Adrenal gland (tissue), 12 donors: Measurements from ENCODE around the gene CCDC69. TPM values are rescaled to one million over a fixed set of nuclear protein-coding genes. Genes with fewer than 3 reads are reported as not detected.

ENCODE experiments used
- DNase-seq, 7 donors: peaks; one replicate each; pipeline ENCODE4 v3.0.0-alpha.2; 2019 to 2020
- H3K27ac ChIP-seq, 5 donors: fragments of 200-600 bp; sonication (generic) in 4 of 5; 1 replicate in 3 of 5; 2 replicates in 2 of 5; pipeline versions ENCODE4 v1.5.1 to v1.8.0; 2016 to 2020; ENCODE audit warnings: mild to moderate bottlenecking in 1 of 5
- H3K27me3 ChIP-seq: fragments of 200-600 bp; 2 replicates; pipeline ENCODE4 v1.8.0; 2021
- H3K36me3 ChIP-seq, 2 donors: fragments of 200-600 bp; replicated peaks in 1 of 2; 1 replicate in 1 of 2; 2 replicates in 1 of 2; pipeline versions ENCODE4 v1.5.1 to v1.8.0; 2018 to 2022
- H3K4me1 ChIP-seq, 2 donors: fragments of 200-600 bp; replicated peaks in 1 of 2; 1 replicate in 1 of 2; 2 replicates in 1 of 2; pipeline versions ENCODE4 v1.5.1 to v1.8.0; 2018 to 2021
- H3K4me3 ChIP-seq, 4 donors: fragments of 200-600 bp; sonication (generic) in 3 of 4; one replicate each; pipeline ENCODE4 v1.5.1; 2016 to 2018
- H3K9me3 ChIP-seq, 3 donors: fragments of 200-600 bp; sonication (generic) in 1 of 3; replicated peaks in 1 of 3; 1 replicate in 2 of 3; 2 replicates in 1 of 3; pipeline versions ENCODE4 v1.5.1 to v1.8.0; 2016 to 2021
- CTCF ChIP-seq, 6 experiments: fragments of 450-650 bp in 4 of 6; fragments of 200-600 bp in 2 of 6; sonication (generic) in 1 of 6; IDR thresholded peaks; 1 replicate in 5 of 6; 2 replicates in 1 of 6; pipeline versions ENCODE4 v1.5.1 to v1.8.0; 2016 to 2021; ENCODE audit warnings: antibody characterized with exemption in 6 of 6, mild to moderate bottlenecking in 2 of 6, moderate library complexity in 1 of 6
- POLR2A ChIP-seq, 2 donors: fragments of 450-650 bp; IDR thresholded peaks; one replicate each; pipeline ENCODE4 v1.6.1; 2017; ENCODE audit warnings: antibody characterized with exemption in 2 of 2, mild to moderate bottlenecking in 2 of 2, moderate library complexity in 1 of 2
- WGBS, 4 donors: extraction: QIAGEN DNeasy Blood & Tissue Kit in 2 of 4; methylation state at CpG; one replicate each; pipeline versions ENCODE4 v1.1.5 to v1.1.7; 2013 to 2017; 5-methylcytosine and 5-hydroxymethylcytosine counted together
- intact Hi-C, 2 donors: fragments of 100-400 bp; cut with DNase I; formaldehyde crosslinking; loops; one replicate each; pipeline versions ENCODE4 v1.14.1 to v1.15.0; 2022 to 2023
- polyA plus RNA-seq, 3 donors: library from polyadenylated mRNA; stranded (reverse); fragments of 200-250 nt in 2 of 3; fragments of 350-450 nt in 1 of 3; fragmentation: Illumina TruSeq in 1 of 3; extraction: RNeasy Lipid Tissue Mini Kit (QIAGEN cat#74804) in 1 of 3; gene quantifications; one replicate each; pipeline ENCODE4 v1.2.3, GENCODE V29; 2013 to 2014
- total RNA-seq, 9 donors: library from RNA; depleted of rRNA in 4 of 9; stranded (reverse); fragments of >200 nt in 4 of 9; fragments of 120-200 nt in 1 of 9; fragmentation: NEBNext Ultra II Directional in 1 of 9; extraction: Animal tissue kit (Norgen Biotek cat#: 25700) in 1 of 9; gene quantifications; one replicate each; pipeline versions ENCODE4 v1.1.0 to v1.2.4, GENCODE V29; 2013 to 2023
- donor health status: healthy with polysubstance abuse.
- donor health status: Bipolar disorder and iron deficiency.
- donor health status: DM: yes; HTN: yes; CAD: no.
- donor health status: DM: no; HTN: no; CAD: no.
- donor health status: DM: no; HTN: no; CAD: no.
- donor health status: DM: yes; HTN: yes; CAD: no.

The CCDC69 gene
- total and polyA plus RNA-seq, 12 donors, result 76.1 to 241 (median 174) TPM

DNA sequence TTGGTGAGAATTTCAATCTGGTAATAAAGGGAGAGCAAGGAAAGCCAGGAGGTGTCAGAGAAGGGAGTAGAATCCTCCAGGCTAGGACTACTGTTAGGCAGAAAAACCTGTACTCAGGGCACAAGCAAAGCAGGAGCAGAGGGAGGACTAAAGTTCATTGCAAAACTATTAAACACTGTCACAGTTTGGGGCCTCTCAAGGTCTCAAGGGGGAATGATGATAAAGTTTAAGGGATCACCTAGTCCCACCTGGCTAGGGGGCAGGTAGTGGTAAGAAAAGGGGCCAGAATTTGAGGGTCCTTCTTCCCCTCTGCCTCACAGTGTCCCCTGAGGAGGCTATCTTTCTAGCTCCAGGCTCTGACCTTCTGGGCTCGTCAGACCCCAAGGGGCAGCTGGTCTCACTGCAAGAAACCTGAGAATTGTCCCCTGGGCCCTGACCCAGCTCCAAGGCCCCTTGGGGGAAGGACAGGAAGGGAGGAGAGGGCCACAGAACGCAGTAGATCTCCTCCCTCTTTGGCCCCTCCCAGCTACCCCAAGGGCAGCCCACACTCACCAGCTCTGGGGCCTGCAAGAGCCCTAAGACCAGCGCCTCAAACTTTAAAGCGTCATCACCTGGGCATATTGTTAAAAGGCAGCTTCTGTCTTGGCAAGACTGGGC lies 974 bp downstream of the CCDC69 start:
- TF ChIP-seq POLR2A (IDR thresholded peaks at IDR 0.05) (no peak), CTCF (IDR thresholded peaks at IDR 0.05) (no peak)
- DNase-seq, result peak; percentile 57 to 70 (median 67)

GRCh38 chr5:151222054-151222789 lies 1.7 kb downstream of the CCDC69 start:
- Histone ChIP-seq H3K27me3 (no peaks in the 10 kb centered on the region), H3K4me3 (peak overlapping the region in 1 of 4 donors; percentile 81), H3K36me3 (no peaks in the 10 kb centered on the region), H3K9me3 (no peaks in the 10 kb centered on the region), H3K27ac (peak overlapping the region; percentile 33 to 92 (median 84)), H3K4me1 (peaks cover 22 to 66% of the 10 kb centered on the region in 2 donors)
- WGBS, 4 donors, result 67 to 73% (median 70%) methylated on average over 5 to 6 of the region's 6 CpGs
- TF ChIP-seq CTCF (IDR thresholded peaks at IDR 0.05) (no peak), POLR2A (IDR thresholded peaks at IDR 0.05) (no peak)
- intact Hi-C loops, result no loop called here
- DNase-seq, result peak in 2 of 7 donors; percentile 35 to 36

More for the DNA sequence above, 974 bp downstream of the CCDC69 start:
- intact Hi-C loops, result no loop called here
- no peaks in the 10 kb centered on the region for H3K9me3 ChIP-seq
- H3K4me1 ChIP-seq, result peaks cover 22 to 59% of the 10 kb centered on the region in 2 donors
- H3K27me3 ChIP-seq, result no peaks in the 10 kb centered on the region
- no peaks in the 10 kb centered on the region for H3K36me3 ChIP-seq
- 9 to 17% (median 14%) methylated on average over 2 to 4 of the region's 4 CpGs for WGBS, 4 donors
- H3K27ac ChIP-seq, result peak overlapping the region; percentile 40 to 92 (median 84)
- H3K4me3 ChIP-seq, result peak overlapping the region; percentile 39 to 81 (median 72)

DNA sequence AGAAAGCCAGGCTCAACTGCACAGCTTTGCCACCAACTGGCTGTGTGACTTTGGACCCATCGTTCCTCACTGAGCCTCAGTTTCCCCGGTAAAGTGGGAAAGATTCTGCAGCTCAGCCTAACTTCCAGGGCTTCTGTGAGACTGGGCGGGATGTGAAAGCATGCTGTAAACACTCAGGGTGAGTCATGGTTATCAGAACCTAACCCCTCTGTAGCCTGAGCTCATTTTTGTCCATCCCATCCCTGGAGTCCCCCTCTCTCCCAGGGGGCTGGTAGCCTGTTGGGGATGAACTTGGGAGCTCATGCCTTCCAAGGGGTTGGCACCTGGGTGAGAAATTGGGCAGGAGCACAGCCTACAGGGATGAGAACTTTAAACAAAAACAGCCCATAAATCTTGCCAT lies 2.3 kb downstream of the CCDC69 start:
- H3K27ac ChIP-seq, result peak overlapping the region; percentile 33 to 92 (median 84)

More for the DNA sequence above, 2.3 kb downstream of the CCDC69 start:
- TF ChIP-seq CTCF (IDR thresholded peaks at IDR 0.05), result no peak
- no peak for TF ChIP-seq POLR2A (IDR thresholded peaks at IDR 0.05)
- Histone ChIP-seq H3K36me3 (no peaks in the 10 kb centered on the region), H3K9me3 (no peaks in the 10 kb centered on the region), H3K4me1 (peaks cover 22 to 68% of the 10 kb centered on the region in 2 donors), H3K27me3 (no peaks in the 10 kb centered on the region), H3K4me3 (peak overlapping the region in 1 of 4 donors; percentile 81)
- DNase-seq, result peak in 2 of 7 donors; percentile 38 to 48
- intact Hi-C loops, result no loop called here
- 50 to 67% (median 57%) methylated on average over 2 to 3 of the region's 3 CpGs for WGBS, 4 donors
